ENCODE measurements around the gene RGS4.

GRCh38 chr1:163066168-163066567 is 3.0 kb upstream of the RGS4 start:
- no peak for TF ChIP-seq EZH2 (IDR thresholded peaks at IDR 0.05; ENCODE audit: borderline replicate concordance, low read depth, low read length, severe bottlenecking)
- TF ChIP-seq, protein P1, sequence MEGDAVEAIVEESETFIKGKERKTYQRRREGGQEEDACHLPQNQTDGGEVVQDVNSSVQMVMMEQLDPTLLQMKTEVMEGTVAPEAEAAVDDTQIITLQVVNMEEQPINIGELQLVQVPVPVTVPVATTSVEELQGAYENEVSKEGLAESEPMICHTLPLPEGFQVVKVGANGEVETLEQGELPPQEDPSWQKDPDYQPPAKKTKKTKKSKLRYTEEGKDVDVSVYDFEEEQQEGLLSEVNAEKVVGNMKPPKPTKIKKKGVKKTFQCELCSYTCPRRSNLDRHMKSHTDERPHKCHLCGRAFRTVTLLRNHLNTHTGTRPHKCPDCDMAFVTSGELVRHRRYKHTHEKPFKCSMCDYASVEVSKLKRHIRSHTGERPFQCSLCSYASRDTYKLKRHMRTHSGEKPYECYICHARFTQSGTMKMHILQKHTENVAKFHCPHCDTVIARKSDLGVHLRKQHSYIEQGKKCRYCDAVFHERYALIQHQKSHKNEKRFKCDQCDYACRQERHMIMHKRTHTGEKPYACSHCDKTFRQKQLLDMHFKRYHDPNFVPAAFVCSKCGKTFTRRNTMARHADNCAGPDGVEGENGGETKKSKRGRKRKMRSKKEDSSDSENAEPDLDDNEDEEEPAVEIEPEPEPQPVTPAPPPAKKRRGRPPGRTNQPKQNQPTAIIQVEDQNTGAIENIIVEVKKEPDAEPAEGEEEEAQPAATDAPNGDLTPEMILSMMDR (IDR thresholded peaks at IDR 0.05; ENCODE audit: borderline replicate concordance, extremely low read depth, low read length, poor library complexity, severe bottlenecking): no peak
